ENCODE data around the gene ALPK1.

GRCh38 chr4:112272292-112272691, 24.9 kb upstream of the ALPK1 start:
- TF ChIP-seq CTCF (conservative IDR thresholded peaks at IDR 0.05; ENCODE audit: low read depth, low read length) (no peak), EZH2 (IDR thresholded peaks at IDR 0.05; ENCODE audit: borderline replicate concordance, low read depth, low read length, poor library complexity, severe bottlenecking) (no peak)

Measured in A673 (cell line).